H4 (cell line): ENCODE results near the gene GCGR. TPM values are rescaled to one million over a fixed set of nuclear protein-coding genes. Genes with fewer than 3 reads are reported as not detected.

Experiments
- DNase-seq: peaks from one replicate; pipeline ENCODE4 v3.0.0-alpha.2; 2015; ENCODE audit warnings: low spot score
- total RNA-seq: library from RNA; depleted of rRNA; stranded (reverse); fragments of >200 nt; shearing (Covaris generic); gene quantifications from 2 replicates; pipeline ENCODE4 v1.2.3, GENCODE V29; 2014; rRNA removed

The GCGR gene
- not detected in 2 replicates for total RNA-seq

- no peak for DNase-seq
Measured at GRCh38 chr17:81803728-81804558, at the start of gene GCGR. Gene GCGR (plus strand): TSS chr17:81804150. CDS start chr17:81809019, 4,869 bp downstream.

DNA sequence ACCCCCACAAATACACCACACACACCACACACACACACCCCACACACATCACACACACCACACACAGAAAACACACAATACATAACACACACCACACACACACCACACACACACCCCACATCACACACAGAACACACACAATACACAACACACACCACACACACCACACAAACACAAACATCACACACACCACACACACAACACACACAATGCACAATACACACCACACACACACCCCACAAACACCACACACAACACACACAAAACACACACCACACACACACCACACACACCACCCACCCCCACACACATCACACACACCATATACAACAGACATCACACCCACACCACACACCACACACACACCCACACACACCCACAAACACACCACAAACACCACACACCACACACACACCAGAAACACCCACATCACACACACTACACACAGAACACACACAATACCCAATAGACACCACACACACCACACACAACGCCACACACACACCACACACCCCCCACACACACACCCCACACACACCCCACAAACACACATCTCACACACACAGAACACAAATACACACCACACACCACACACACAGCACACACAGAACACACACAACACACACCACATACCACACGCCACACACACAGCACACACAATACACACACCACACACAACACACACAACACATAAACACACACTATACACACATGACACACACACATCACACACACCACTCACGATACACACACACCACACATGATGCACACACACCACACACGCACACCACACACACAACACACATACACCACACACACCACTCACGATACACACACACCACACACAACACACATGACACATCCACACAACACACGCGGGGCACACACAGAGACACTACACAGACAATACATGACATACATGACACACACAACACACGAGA is 11.0 kb upstream of the GCGR start:
- DNase-seq = no peak

GRCh38 chr17:81794074-81794476 is 9.9 kb upstream of the GCGR start:
- DNase-seq = no peak

- no peak for DNase-seq
Measured at GRCh38 chr17:81794509-81794908, 9.4 kb upstream of the GCGR start.

- no peak for DNase-seq
Measured at GRCh38 chr17:81801327-81801726, 2.6 kb upstream of the GCGR start.

GRCh38 chr17:81802048-81802758 is 1.7 kb upstream of the GCGR start:
- DNase-seq = no peak

DNA sequence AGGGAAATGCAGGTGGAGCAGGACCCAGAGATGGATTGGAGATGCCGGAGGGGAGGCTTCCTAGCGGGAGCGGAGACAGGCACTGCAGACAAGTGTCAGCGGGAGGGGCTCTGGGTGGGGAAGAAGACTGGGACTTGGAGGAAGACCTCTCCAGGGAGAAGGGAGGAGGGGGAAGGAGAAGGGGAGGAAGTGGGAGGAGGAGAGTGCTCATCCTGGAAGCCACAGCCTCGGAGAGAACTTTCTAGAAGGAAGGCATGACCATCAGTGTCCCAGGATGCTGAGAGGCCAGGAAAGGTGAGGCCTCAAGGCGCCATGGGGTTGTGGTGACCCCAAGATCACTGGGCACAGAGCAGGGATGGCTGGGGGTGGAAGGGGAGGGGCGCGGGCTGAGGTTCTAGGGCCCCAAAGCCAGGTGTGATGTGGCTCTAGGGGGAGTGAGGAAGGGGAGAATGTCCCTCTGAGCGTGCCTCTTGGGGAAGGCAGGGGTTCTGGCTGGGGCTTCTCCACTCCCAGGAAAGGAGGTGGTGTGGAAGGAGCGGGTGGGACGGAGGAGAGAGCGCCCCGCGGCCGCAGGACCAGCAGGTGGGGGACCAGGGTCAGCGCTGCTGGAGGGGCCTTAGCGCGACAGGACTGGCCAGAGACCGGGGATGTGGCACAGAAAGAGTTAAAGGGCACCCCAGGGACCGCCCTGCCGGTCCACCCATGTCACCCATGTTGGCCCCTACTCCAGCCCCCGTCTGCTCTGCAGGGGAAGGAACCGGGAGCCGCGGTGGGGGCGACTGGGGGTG is 900 bp upstream of the GCGR start:
- DNase-seq = no peak

GRCh38 chr17:81804559-81805399 is 829 bp downstream of the GCGR start:
- DNase-seq = no peak

DNA sequence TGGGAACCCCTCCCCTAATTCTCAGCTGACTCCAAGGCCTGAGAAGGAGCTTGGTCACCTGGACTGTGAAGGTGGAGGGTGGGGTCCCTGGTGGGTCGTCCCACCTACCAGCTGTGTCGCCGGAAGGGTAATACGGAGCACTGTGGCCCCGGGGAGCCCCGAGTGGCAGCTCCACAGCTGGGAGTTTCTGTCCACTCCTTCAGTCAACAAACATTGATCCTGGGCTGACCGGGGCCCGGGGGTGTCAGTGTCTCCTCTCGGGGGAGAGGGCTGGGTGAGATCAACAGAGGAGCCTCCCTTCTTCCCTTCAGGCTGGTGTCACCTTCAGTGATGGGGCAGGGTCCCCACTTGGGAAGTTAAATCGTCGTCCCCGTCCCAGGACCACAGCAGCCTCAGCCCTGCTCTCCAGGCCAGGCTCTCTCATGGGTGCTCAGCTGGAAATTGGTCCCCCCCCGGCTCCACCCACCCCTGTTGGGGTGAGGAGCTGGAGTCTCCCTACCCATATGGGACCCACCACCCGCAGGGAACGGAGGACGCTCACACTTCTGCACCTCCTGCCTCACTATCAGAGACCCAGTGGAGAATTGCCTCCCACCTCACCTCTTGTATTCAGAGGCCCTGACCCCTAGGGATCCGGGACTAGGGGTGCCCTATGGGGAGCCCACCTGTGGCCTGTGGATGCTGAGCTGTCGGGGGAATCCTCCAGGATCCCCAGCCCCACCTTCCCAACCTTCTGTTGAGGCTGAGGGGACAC is 1.9 kb downstream of the GCGR start:
- no peak for DNase-seq

- no peak for DNase-seq
Measured at GRCh38 chr17:81806461-81807209, 2.7 kb downstream of the GCGR start.

- DNase-seq = no peak
Measured at GRCh38 chr17:81807210-81807719, 3.3 kb downstream of the GCGR start.

DNA sequence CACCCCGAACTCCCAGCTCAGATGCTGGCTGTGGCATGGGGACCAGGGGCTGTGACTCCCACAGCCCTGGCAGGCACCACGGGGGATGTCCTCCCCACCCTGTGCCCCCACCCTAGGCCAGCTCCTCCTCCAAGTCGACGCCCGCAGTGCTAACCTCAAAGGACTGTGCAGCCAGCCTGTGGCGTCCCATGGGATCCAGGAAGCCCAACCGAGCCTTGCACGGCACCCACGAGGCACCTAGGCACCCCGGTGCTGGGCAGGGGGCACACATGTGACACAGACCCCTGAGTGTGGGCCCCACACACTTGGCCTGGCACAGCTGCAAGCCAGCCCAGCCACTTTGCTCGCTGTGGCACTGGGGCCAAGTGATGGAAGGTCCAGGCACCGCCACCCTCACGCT is 3.9 kb downstream of the GCGR start:
- no peak for DNase-seq

- DNase-seq = no peak
Measured at GRCh38 chr17:81808778-81809555, 5.0 kb downstream of the GCGR start.

- no peak for DNase-seq
Measured at GRCh38 chr17:81809556-81809998, 5.6 kb downstream of the GCGR start.

DNA sequence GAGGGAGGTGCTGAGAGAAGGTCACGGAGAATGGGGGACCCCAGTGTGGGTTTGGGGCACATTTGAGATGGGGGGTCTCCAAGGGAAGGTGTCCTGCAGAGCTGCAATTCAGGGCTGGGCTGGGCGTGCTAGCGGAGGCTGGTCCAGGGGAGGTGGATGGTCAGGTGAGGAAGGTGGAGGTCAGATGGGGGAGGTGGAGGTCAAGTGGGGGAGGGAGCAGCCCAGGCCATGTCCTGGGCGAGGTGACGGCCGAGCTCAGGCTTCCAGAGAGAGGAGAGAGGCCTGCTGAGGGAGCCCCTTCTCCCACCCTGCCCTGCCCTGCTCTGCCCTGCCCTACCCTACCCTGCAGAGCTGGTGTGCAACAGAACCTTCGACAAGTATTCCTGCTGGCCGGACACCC is 6.5 kb downstream of the GCGR start:
- no peak for DNase-seq

DNA sequence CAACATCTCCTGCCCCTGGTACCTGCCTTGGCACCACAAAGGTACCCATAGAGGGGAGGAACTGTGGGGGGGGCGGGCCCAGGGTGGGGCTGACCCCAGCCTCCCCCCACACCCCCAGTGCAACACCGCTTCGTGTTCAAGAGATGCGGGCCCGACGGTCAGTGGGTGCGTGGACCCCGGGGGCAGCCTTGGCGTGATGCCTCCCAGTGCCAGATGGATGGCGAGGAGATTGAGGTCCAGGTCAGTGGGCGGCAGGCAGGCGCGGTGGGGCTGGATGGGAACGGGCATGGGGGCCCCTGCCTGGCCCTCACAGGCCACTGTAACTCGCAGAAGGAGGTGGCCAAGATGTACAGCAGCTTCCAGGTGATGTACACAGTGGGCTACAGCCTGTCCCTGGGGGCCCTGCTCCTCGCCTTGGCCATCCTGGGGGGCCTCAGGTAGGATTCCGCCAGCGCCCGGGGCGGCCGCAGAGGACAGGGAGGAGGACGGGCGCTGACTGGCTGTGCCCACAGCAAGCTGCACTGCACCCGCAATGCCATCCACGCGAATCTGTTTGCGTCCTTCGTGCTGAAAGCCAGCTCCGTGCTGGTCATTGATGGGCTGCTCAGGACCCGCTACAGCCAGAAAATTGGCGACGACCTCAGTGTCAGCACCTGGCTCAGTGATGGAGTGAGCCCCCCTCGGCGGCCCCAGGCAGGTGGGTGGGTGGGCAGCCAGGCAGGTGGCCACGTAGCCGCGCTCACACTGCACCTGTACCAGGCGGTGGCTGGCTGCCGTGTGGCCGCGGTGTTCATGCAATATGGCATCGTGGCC is 7.1 kb downstream of the GCGR start:
- no peak for DNase-seq
